HepG2 (cell line): Measurements from ENCODE around the gene TRIO. TPM values are rescaled to one million over a fixed set of nuclear protein-coding genes. Genes with fewer than 3 reads are reported as not detected.
A peak's percentile ranks its signal among the peaks of the same experiment; 100 is the strongest.

ENCODE experiments used
- CREM ChIP-seq, 2 experiments: sonication (generic) in 1 of 2; formaldehyde crosslinking in 1 of 2; IDR thresholded peaks; 2 replicates each; pipeline versions ENCODE4 v1.4.0 to v1.6.1; 2016 to 2020; ENCODE audit warnings: antibody characterized with exemption in 1 of 2, mild to moderate bottlenecking in 1 of 2, missing genetic modification reagents in 1 of 2
- DRAP1 ChIP-seq: IDR thresholded peaks from 2 replicates; pipeline ENCODE4 v1.6.1; 2016; ENCODE audit warnings: missing genetic modification reagents, missing compliant biosample characterization
- KDM6A ChIP-seq: IDR thresholded peaks from 2 replicates; pipeline ENCODE4 v1.6.1; 2016; ENCODE audit warnings: low read depth
- KLF9 ChIP-seq: IDR thresholded peaks from 2 replicates; pipeline ENCODE4 v1.6.1; 2016; ENCODE audit warnings: low read depth
- MAFF ChIP-seq: IDR thresholded peaks from 2 replicates; pipeline ENCODE4 v1.6.1; 2011; ENCODE audit warnings: low read depth, low read length, improper control_type of control experiment
- MED1 ChIP-seq: sonication (generic); formaldehyde crosslinking; IDR thresholded peaks from 2 replicates; pipeline ENCODE4 v1.4.0; 2020; ENCODE audit warnings: missing genetic modification reagents
- POLR2G ChIP-seq: fragments of 200-400 bp; formaldehyde crosslinking; IDR thresholded peaks from 2 replicates; pipeline ENCODE4 v1.6.1; 2018; ENCODE audit warnings: mild to moderate bottlenecking, low read depth, low read length, moderate library complexity
- PRMT3 ChIP-seq: sonication (generic); formaldehyde crosslinking; IDR thresholded peaks from 2 replicates; pipeline ENCODE4 v1.8.1; 2022; ENCODE audit warnings: low read depth, mild to moderate bottlenecking, moderate library complexity, missing genetic modification reagents, borderline replicate concordance
- RFX5 ChIP-seq: IDR thresholded peaks from 2 replicates; pipeline ENCODE4 v1.6.1; 2011; ENCODE audit warnings: low read depth, low read length, improper control_type of control experiment
- RXRB ChIP-seq: IDR thresholded peaks from 2 replicates; pipeline ENCODE4 v1.6.1; 2016; ENCODE audit warnings: borderline replicate concordance, missing genetic modification reagents, missing compliant biosample characterization
- SIN3A ChIP-seq: IDR thresholded peaks from 2 replicates; pipeline ENCODE4 v1.6.1; 2011; ENCODE audit warnings: low read depth, mild to moderate bottlenecking, control low read depth, low read length, borderline replicate concordance
- SOX6 ChIP-seq, 2 experiments: fragments of 450-650 bp in 1 of 2; sonication (generic) in 1 of 2; formaldehyde crosslinking in 1 of 2; IDR thresholded peaks; 2 replicates each; pipeline versions ENCODE4 v1.4.0 to v1.6.1; 2017 to 2020; ENCODE audit warnings: antibody characterized with exemption in 1 of 2, mild to moderate bottlenecking in 1 of 2, missing genetic modification reagents in 1 of 2
- TBX2 ChIP-seq: sonication (generic); formaldehyde crosslinking; IDR thresholded peaks from 2 replicates; pipeline ENCODE4 v1.5.0; 2020; ENCODE audit warnings: missing genetic modification reagents, mild to moderate bottlenecking, borderline replicate concordance
- THAP11 ChIP-seq: IDR thresholded peaks from 2 replicates; pipeline ENCODE4 v1.6.1; 2016; ENCODE audit warnings: missing biosample characterization, missing genetic modification reagents
- THAP9 ChIP-seq: sonication (generic); formaldehyde crosslinking; IDR thresholded peaks from 2 replicates; pipeline ENCODE4; 2020; ENCODE audit warnings: missing genetic modification reagents, mild to moderate bottlenecking, borderline replicate concordance
- TRAFD1 ChIP-seq: sonication (generic); formaldehyde crosslinking; IDR thresholded peaks from 2 replicates; pipeline ENCODE4 v1.5.1; 2020; ENCODE audit warnings: missing genetic modification reagents, mild to moderate bottlenecking, borderline replicate concordance
- XRCC5 ChIP-seq: fragments of 200-400 bp; formaldehyde crosslinking; optimal IDR thresholded peaks from 2 replicates; pipeline ENCODE3; 2017; ENCODE audit warnings: mild to moderate bottlenecking, low read length
- ZBTB7A ChIP-seq: sonication (generic); formaldehyde crosslinking; IDR thresholded peaks from 2 replicates; pipeline ENCODE4 v1.8.0; 2022; ENCODE audit warnings: mild to moderate bottlenecking, missing genetic modification reagents
- ZFP36L1 ChIP-seq: sonication (generic); formaldehyde crosslinking; IDR thresholded peaks from 2 replicates; pipeline ENCODE4 v1.8.0; 2022; ENCODE audit warnings: mild to moderate bottlenecking, missing genetic modification reagents, moderate library complexity
- ZFX ChIP-seq: sonication (generic); formaldehyde crosslinking; IDR thresholded peaks from 2 replicates; pipeline ENCODE4 v1.4.0; 2020; ENCODE audit warnings: mild to moderate bottlenecking, low read depth, missing genetic modification reagents, moderate library complexity
- ZNF296 ChIP-seq: sonication (generic); formaldehyde crosslinking; conservative IDR thresholded peaks from 2 replicates; pipeline ENCODE4 v1.5.0; 2020; ENCODE audit warnings: mild to moderate bottlenecking, missing genetic modification reagents
- ZNF558 ChIP-seq: sonication (generic); formaldehyde crosslinking; IDR thresholded peaks from 2 replicates; pipeline ENCODE4 v1.9.0; 2022; ENCODE audit warnings: mild to moderate bottlenecking, missing genetic modification reagents, borderline replicate concordance
- ZNF614 ChIP-seq: IDR thresholded peaks from 2 replicates; pipeline ENCODE4 v1.6.1; 2018; ENCODE audit warnings: missing biosample characterization, missing genetic modification reagents, inconsistent platforms, borderline replicate concordance
- ZNF709 ChIP-seq: sonication (generic); formaldehyde crosslinking; IDR thresholded peaks from 2 replicates; pipeline ENCODE4 v1.5.0; 2020; ENCODE audit warnings: mild to moderate bottlenecking, missing genetic modification reagents
- ZNF788 ChIP-seq: sonication (generic); formaldehyde crosslinking; IDR thresholded peaks from 2 replicates; pipeline ENCODE4 v1.5.0; 2020; ENCODE audit warnings: mild to moderate bottlenecking, missing genetic modification reagents, borderline replicate concordance
- polyA plus RNA-seq, 8 experiments: library from polyadenylated mRNA; depleted of rRNA in 3 of 8; stranded (reverse) in 7 of 8; unstranded in 1 of 8; fragments of >200 nt; fragmentation: Illumina TruSeq in 4 of 8; extraction: Trizol in 4 of 8; gene quantifications; 2 replicates each; pipeline versions ENCODE4 v1.2.1 to v1.2.3, GENCODE V29; 2011 to 2016; ENCODE audit warnings: low read depth in 4 of 8, missing spikeins in 1 of 8, mixed read lengths in 1 of 8; ENCODE audit not compliant: insufficient read depth in 1 of 8
- total RNA-seq, 5 experiments: library from RNA; depleted of rRNA; stranded (reverse); fragments of >200 nt; fragmentation: Illumina TruSeq; extraction: Trizol; gene quantifications; 2 replicates each; pipeline ENCODE4 v1.2.3, GENCODE V29; 2016; ENCODE audit warnings: low read depth in 1 of 5

Gene TRIO
- total and polyA plus RNA-seq, 2 of the 13 experiments (the other 11 are each of a cell fraction or from before 2014, with no cell fraction given) = 45.2 to 45.9 TPM

GRCh38 chr5:14264605-14265316 lies 121.6 kb downstream of the TRIO start (continued):
- TF ChIP-seq THAP9 (CRISPR knock-in tag) (no peak), ZFX (peak; percentile 39; the same call in 1 of the 2 replicates), PRMT3 (CRISPR knock-in tag) (no peak), ZFP36L1 (peak; percentile 50; the same call in 1 of the 2 replicates), MED1 (CRISPR knock-in tag) (peak; percentile 25; the same call in 1 of the 2 replicates), ZNF614 (CRISPR knock-in tag) (0 out of 2 replicates have a peak, but pooled peaks have one; percentile 45), KLF9 (CRISPR knock-in tag) (no peak), THAP11 (CRISPR knock-in tag) (0 out of 2 replicates have a peak, but pooled peaks have one; percentile 23), MAFF (0 out of 2 replicates have a peak, but pooled peaks have one; percentile 2), ZNF788 (peak; percentile 39; the same call in 1 of the 2 replicates), CREM (IDR thresholded peaks at IDR 0.05) (peak; percentile 65), CREM (CRISPR knock-in tag; IDR thresholded peaks at IDR 0.05) (no peak), RFX5 (0 out of 2 replicates have a peak, but pooled peaks have one; percentile 30), DRAP1 (no peak), TBX2 (CRISPR knock-in tag) (peak; percentile 29; the same call in 1 of the 2 replicates), ZNF558 (CRISPR knock-in tag) (no peak), ZBTB7A (CRISPR knock-in tag) (no peak), POLR2G (peak; percentile 68), XRCC5 (peak; percentile 46), TRAFD1 (CRISPR knock-in tag) (no peak), ZNF296 (CRISPR knock-in tag) (no peak), KDM6A (CRISPR knock-in tag) (no peak), ZNF709 (CRISPR knock-in tag) (no peak), RXRB (CRISPR knock-in tag) (peak; percentile 53), SIN3A (0 out of 2 replicates have a peak, but pooled peaks have one; percentile 30), SOX6 (IDR thresholded peaks at IDR 0.05) (no peak), SOX6 (CRISPR knock-in tag; IDR thresholded peaks at IDR 0.05) (0 out of 2 replicates have a peak, but pooled peaks have one; percentile 26)
